ENCODE measurements around the gene OBP2B.

DNA sequence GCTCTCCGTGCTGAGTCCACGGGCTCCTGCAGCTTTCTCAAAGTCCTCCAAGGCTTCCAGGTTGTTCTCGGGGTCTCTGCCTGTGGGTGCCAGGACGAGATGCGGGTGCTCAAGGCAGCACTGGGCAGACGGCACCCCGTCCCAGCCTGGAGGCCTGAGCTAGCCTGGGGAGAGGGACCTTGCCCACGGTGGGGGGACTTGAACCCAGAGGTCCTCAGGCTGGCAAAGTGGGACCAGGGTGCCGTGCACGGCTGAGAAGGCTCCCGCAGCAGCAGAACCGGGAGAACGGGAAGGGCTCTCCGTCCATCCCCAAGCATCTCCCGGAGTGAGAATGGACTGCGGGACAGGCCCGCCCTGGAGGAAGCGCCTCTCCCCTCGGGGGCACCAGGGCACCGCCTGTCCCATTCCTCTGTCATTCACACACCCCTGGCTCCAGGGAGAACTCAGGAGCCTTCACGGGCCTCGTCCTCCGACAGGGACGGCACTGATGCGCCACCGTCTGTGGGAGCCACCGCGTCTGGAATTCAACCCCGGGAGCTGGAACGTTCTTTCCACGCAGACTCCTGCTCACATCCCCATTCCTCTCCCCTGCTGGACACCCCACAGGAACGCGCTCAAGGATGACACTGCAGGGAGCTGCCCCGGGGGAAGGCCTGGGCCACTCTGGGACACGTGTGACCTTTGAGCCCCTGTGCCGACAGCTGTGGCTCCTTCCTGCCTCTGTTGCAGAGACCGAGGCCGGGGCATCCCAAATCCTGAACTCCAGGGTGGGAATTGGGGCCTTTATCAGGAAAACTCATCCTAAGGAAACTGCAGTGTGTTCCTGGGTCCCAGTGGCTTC, 16.3 kb upstream of the OBP2B start:
- TF ChIP-seq, protein P1, sequence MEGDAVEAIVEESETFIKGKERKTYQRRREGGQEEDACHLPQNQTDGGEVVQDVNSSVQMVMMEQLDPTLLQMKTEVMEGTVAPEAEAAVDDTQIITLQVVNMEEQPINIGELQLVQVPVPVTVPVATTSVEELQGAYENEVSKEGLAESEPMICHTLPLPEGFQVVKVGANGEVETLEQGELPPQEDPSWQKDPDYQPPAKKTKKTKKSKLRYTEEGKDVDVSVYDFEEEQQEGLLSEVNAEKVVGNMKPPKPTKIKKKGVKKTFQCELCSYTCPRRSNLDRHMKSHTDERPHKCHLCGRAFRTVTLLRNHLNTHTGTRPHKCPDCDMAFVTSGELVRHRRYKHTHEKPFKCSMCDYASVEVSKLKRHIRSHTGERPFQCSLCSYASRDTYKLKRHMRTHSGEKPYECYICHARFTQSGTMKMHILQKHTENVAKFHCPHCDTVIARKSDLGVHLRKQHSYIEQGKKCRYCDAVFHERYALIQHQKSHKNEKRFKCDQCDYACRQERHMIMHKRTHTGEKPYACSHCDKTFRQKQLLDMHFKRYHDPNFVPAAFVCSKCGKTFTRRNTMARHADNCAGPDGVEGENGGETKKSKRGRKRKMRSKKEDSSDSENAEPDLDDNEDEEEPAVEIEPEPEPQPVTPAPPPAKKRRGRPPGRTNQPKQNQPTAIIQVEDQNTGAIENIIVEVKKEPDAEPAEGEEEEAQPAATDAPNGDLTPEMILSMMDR (optimal IDR thresholded peaks at IDR 0.05 in 1 of 3, IDR thresholded peaks at IDR 0.05 in 1 of 3, conservative IDR thresholded peaks at IDR 0.05 in 1 of 3; ENCODE audit: extremely low read depth in 1 of 3, insufficient read depth in 2 of 3, low read length in 3 of 3): no peak
- TF ChIP-seq EZH2 (IDR thresholded peaks at IDR 0.05; ENCODE audit: low read length): no peak
